ENCODE data around the gene SLC25A39.

Gene SLC25A39

GRCh38 chr17:44314869-44315661 is 9.6 kb downstream of the SLC25A39 start:
- DNase-seq (ENCODE audit: low spot score): peak; percentile 81
- TF ChIP-seq, protein P1, sequence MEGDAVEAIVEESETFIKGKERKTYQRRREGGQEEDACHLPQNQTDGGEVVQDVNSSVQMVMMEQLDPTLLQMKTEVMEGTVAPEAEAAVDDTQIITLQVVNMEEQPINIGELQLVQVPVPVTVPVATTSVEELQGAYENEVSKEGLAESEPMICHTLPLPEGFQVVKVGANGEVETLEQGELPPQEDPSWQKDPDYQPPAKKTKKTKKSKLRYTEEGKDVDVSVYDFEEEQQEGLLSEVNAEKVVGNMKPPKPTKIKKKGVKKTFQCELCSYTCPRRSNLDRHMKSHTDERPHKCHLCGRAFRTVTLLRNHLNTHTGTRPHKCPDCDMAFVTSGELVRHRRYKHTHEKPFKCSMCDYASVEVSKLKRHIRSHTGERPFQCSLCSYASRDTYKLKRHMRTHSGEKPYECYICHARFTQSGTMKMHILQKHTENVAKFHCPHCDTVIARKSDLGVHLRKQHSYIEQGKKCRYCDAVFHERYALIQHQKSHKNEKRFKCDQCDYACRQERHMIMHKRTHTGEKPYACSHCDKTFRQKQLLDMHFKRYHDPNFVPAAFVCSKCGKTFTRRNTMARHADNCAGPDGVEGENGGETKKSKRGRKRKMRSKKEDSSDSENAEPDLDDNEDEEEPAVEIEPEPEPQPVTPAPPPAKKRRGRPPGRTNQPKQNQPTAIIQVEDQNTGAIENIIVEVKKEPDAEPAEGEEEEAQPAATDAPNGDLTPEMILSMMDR (IDR thresholded peaks at IDR 0.05; ENCODE audit: extremely low read depth, insufficient read depth, missing control alignments): no peak

GRCh38 chr17:44314524-44314868 is 10.1 kb downstream of the SLC25A39 start:
- in situ Hi-C loops (cut with MboI; ENCODE audit: low pct_unique_long_range_greater_than_20kb, low sequenced_read_pairs, unreplicated experiment): no loop called here
- TF ChIP-seq, protein P1 (IDR thresholded peaks at IDR 0.05; ENCODE audit: extremely low read depth, insufficient read depth, missing control alignments): no peak
- no peak for DNase-seq (ENCODE audit: low spot score)

More at GRCh38 chr17:44314869-44315661, 9.6 kb downstream of the SLC25A39 start:
- in situ Hi-C loops (cut with MboI; ENCODE audit: low pct_unique_long_range_greater_than_20kb, low sequenced_read_pairs, unreplicated experiment): no loop called here

DNA sequence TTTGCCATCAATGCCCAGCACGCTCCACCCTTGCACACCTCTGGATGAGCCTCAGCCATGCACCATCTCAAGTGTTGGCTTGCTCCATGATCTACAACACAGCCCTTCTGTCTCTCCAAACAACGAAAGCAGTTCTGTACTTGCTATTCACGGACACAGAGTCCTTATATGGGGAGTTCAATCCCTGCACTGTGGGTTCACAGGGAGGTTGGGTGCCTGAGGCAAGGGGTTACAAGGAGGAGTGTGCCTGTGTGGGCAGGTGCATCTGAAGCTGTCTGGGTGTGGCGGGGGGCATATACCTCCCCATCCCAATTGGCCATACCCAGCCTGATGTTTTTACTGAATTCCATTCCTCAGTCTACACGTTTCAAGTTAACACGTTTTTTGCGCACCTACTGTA is 10.6 kb downstream of the SLC25A39 start:
- DNase-seq (ENCODE audit: low spot score): no peak
- TF ChIP-seq, protein P1 (IDR thresholded peaks at IDR 0.05; ENCODE audit: extremely low read depth, insufficient read depth, missing control alignments): no peak
- in situ Hi-C loops (cut with MboI; ENCODE audit: low pct_unique_long_range_greater_than_20kb, low sequenced_read_pairs, unreplicated experiment): no loop called here

DNA sequence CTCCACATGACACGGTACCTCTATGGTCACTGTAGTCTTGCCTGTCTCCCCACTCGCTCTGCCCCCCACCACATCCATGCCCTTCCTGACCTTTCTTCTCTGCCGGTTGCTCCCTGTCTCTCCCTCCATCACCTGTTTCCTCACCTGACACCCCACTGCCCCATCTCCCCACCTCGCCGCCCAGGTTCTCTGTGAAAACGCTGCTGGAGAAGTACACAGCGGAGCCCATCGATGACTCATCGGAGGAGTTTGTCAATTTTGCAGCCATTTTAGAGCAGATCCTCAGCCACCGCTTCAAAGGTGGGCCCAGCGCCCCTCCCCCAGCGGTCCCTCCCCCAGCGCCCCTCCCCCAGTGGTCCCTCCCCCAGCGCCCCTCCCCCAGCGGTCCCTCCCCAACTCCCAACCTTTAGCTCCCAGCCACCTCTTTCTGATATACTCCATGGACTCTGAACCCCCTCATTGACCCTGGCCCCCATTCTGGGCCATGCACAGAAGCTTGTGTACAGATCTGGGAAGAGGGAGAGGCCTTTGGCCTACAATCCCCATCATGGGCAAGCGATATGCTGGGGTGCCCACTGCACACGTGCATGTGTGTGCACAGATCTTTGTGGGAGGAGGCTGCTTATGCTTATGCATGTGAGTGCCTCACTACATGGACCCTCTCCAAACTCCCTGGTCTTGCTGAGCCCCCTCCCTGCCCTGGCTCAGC is 12.1 kb downstream of the SLC25A39 start:
- in situ Hi-C loops (cut with MboI; ENCODE audit: low pct_unique_long_range_greater_than_20kb, low sequenced_read_pairs, unreplicated experiment): no loop called here
- TF ChIP-seq, protein P1 (IDR thresholded peaks at IDR 0.05; ENCODE audit: extremely low read depth, insufficient read depth, missing control alignments): no peak
- DNase-seq (ENCODE audit: low spot score): no peak

- TF ChIP-seq, protein P1 (IDR thresholded peaks at IDR 0.05; ENCODE audit: extremely low read depth, insufficient read depth, missing control alignments): no peak
- in situ Hi-C loops (cut with MboI; ENCODE audit: low pct_unique_long_range_greater_than_20kb, low sequenced_read_pairs, unreplicated experiment): no loop called here
- no peak for DNase-seq (ENCODE audit: low spot score)
These were observed 13.0 kb downstream of the SLC25A39 start for GRCh38 chr17:44311562-44312181.

- peak; percentile 4 for DNase-seq (ENCODE audit: low spot score)
- in situ Hi-C loops (cut with MboI; ENCODE audit: low pct_unique_long_range_greater_than_20kb, low sequenced_read_pairs, unreplicated experiment): no loop called here
- TF ChIP-seq, protein P1 (IDR thresholded peaks at IDR 0.05; ENCODE audit: extremely low read depth, insufficient read depth, missing control alignments): no peak
These were observed 13.8 kb downstream of the SLC25A39 start for GRCh38 chr17:44310609-44311376.
